ES-I3 (cell line): ENCODE measurements around the gene RGS14.

Source experiments
- H3K36me3 ChIP-seq: 2 replicates; pipeline ENCODE4 v1.6.1; 2013; ENCODE audit warnings: mild to moderate bottlenecking, low read length, control low read depth, moderate library complexity; ENCODE audit not compliant: insufficient read depth
- H3K4me1 ChIP-seq: 2 replicates; pipeline ENCODE4 v1.6.1; 2013; ENCODE audit warnings: mild to moderate bottlenecking, control low read depth, low read length; ENCODE audit not compliant: insufficient read depth
- H3K9ac ChIP-seq: 2 replicates; pipeline ENCODE4 v1.6.1; 2013; ENCODE audit warnings: low read depth, mild to moderate bottlenecking, low read length, moderate library complexity
- H3K9me3 ChIP-seq: 2 replicates; pipeline ENCODE4 v1.6.1; 2013; ENCODE audit warnings: mild to moderate bottlenecking, low read length, moderate library complexity; ENCODE audit not compliant: control insufficient read depth, insufficient read depth

RGS14 gene

DNA sequence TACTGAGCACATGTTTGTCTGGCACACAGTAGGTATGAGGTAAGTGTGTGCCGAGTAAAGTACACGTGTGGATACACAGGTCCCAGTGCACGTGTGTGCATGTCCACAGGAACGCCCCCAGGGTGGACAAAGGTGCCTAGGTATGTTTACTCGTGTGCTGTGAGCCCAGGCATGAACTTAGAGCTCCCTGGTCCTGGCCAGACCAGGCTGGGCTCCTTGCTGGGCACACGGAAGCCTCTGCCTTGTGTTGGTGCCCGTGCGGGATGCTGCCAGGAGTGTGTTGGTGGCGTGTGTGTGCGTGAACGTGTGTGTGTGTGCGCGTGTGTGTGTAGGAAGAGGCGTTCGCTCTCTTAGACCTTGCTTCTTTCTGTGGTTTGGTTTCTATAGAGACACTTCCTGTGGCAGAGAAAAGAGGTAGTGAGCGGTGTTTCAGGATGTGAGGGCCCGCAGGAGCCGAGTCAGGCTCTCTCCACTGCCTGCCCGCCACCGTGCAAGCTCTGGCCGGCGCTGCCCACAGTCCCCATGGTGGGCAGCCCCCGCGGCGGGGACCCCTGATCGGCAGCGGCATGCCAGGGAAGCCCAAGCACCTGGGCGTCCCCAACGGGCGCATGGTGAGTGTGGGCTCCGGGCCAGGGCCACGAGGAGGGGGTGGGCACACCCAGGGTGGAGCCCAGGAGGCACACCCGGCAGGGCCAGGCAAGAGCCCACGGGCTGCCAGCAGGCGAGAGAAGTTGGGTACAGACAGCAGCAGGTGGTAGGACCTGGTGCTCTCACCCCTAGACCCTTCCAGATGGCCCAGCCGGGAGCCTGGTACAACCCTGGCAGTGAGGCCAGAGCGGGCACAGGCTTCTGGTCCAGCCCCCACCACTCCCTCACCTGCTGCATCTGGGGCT lies at the start of gene RGS14:
Gene RGS14, plus strand, starts transcription at position 466 of the 893 bp plus-strand sequence. Its CDS starts 101 bp downstream, at position 567.
- H3K4me1 ChIP-seq, result peaks cover 7% of the 10 kb centered on the region; the same call in 1 of the 2 replicates
- no peaks in the 10 kb centered on the region; the same call in 1 of the 2 replicates for H3K9me3 ChIP-seq
- no peak within 1 kb of the TSS for H3K9ac ChIP-seq
- H3K36me3 ChIP-seq, result no peaks in the 10 kb centered on the region

DNA sequence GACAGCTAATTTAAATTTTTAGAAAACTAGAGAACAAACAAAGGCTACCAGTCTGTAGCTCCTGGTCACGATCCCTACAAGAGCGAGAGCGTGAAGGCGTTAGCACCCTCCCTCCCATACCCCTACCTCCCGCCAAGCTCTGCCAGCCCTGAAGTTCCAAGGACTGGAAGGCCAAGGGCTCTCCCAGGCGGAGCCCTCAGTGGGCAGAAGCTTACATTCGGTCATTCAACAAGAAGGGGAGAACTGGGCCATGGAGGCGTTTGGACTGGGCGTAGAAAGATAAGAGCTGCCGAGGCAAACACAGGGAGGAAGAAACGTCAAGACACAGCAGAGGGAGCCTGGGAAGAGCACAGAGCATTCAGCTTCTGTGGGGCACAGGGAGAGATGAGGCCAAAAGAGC lies 49.0 kb upstream of the RGS14 start:
- H3K9me3 ChIP-seq, result no peaks in the 10 kb centered on the region
- H3K4me1 ChIP-seq, result no peaks in the 10 kb centered on the region
- peaks cover 4% of the 10 kb centered on the region for H3K36me3 ChIP-seq
- H3K9ac ChIP-seq, result no peak overlapping the region

GRCh38 chr5:177309351-177310191 lies 48.2 kb upstream of the RGS14 start:
- Histone ChIP-seq H3K9me3 (no peaks in the 10 kb centered on the region), H3K9ac (no peak overlapping the region), H3K4me1 (no peaks in the 10 kb centered on the region), H3K36me3 (peaks cover 4% of the 10 kb centered on the region)

DNA sequence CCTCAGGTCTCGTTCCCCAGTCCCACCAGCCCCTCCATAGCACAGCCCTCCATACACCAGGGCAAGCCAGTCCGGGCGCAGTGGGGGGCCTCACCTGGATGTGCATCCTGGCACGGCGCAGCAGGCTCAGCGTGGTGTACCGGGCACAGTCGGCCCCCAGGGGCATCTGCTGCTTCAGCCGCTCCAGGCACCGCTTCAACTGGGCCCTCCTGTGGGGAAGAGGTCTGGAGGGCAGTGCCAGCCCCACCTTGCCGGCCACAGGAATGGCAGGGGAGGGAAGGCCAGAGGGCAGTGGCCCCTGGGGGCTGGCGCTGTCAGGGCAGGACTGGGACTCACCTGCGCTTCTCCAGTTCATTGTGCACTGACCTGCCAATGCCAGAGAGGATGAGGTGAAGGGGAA lies 47.4 kb upstream of the RGS14 start:
- Histone ChIP-seq H3K9ac (no peak overlapping the region), H3K9me3 (no peaks in the 10 kb centered on the region), H3K36me3 (peaks cover 4% of the 10 kb centered on the region), H3K4me1 (no peaks in the 10 kb centered on the region)

DNA sequence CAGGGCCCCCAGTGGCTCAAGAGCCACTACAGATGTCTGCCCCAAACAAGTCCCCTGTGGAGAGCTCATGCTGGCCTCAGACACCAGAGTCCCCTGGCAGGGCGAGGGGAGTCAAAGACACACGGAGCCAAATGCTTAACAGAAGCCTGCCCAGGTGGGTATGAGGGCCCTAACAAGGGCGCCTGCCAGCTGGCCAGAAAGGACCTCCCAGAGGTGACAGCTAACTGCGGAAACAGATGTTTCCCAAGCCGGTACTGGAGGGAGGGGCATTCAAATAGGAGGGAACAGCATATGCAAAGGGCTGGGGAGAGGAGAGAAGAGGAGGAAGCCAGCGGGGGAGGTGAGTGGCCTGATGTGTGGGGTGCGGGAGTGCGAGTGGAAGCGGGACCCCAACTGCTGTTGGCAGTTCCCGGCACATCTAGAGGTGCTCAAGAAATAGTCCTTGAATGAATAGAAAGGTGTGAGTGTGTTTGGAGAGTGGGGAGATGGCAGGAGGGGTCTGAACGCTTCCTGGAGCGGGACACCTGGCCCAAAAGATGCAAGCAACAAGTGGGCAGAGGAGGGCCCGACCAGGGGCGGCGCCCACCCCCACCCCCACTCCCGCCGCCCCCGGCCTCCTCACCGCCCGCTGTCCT lies 46.9 kb upstream of the RGS14 start:
- H3K4me1 ChIP-seq, result no peaks in the 10 kb centered on the region
- H3K9me3 ChIP-seq, result no peaks in the 10 kb centered on the region
- H3K36me3 ChIP-seq, result peaks cover 4% of the 10 kb centered on the region
- peak overlapping the region; percentile 83; the same call in 1 of the 2 replicates for H3K9ac ChIP-seq

DNA sequence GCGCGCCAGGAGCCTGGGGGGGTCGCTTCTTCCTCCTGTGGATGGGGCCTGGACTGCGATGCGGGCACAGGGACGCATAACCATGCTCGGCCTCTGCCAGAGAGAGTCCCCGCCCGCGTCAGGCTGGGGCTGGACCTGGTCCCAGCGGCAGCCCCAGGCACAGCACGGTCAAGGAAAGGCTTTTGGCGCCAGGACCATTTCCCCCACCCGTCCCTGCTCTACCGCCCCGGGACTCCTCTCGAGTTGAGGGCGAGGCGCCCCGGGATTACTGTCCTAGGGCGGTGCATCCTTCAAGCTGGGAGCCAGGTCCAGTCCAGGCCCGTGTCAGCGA lies 46.4 kb upstream of the RGS14 start:
- peaks cover 4% of the 10 kb centered on the region for H3K36me3 ChIP-seq
- H3K9ac ChIP-seq, result peak overlapping the region; percentile 83
- no peaks in the 10 kb centered on the region for H3K9me3 ChIP-seq
- H3K4me1 ChIP-seq, result no peaks in the 10 kb centered on the region

DNA sequence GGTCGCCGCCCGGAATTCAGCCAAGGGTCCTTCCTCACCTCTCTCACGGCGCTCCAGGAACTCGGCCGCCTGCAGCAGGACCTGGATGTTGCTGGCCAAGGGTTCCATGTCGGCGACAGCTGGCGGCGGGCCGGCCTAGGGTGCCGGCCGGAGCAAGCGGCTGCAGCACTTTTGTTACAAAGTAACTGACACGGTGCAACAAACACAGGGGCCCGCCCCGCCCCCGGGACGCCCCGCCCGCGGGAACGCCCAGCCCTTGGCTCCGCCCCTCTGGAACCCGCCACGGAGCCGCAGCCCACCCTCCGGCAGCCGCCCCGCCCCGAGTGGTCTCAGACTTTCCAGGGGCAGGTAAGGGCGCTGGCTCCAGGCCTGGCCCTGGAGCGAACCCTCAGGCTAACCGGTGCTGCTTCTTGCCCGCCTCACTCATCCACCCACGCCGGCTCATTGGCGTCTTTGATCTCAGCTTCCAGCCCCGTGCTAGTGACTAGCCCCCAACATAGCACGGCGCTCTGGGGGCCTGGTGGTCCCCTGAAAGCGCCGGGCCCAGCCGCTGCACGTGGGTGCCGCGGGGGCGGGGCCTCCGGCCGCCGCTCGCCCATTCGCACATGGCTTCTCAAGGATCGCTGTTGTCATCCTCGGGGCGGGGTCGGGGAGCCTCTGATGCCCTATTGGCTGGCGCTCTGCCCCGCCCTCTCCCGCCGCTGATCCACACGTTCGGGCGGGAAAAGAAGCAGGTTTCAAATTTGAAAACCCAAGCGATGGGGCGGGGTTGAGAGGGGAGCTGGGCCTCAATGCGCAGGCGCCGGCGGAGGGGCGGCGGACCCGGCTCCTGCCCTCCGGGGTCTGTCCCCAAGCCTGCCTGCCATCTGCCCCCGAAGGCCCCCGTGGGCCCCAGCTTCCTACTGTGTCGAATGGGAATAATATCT lies 45.7 kb upstream of the RGS14 start, which contains the start of gene MXD3:
Gene MXD3, minus strand, starts transcription at position 176 of the 926 bp plus-strand sequence. Its CDS starts 68 bp downstream, at position 108.
- Histone ChIP-seq H3K9ac (peak within 1 kb of the TSS; percentile 83), H3K4me1 (no peaks in the 10 kb centered on the region), H3K9me3 (no peaks in the 10 kb centered on the region), H3K36me3 (peaks cover under 1% of the 10 kb centered on the region)

GRCh38 chr5:177312649-177313181 lies 45.0 kb upstream of the RGS14 start:
- H3K4me1 ChIP-seq, result no peaks in the 10 kb centered on the region
- peak overlapping the region; percentile 83 for H3K9ac ChIP-seq

GRCh38 chr5:177313561-177314259 lies 44.0 kb upstream of the RGS14 start:
- H3K9me3 ChIP-seq, result no peaks in the 10 kb centered on the region
- peaks cover 4% of the 10 kb centered on the region for H3K4me1 ChIP-seq
- no peaks in the 10 kb centered on the region; the same call in 1 of the 2 replicates for H3K36me3 ChIP-seq
- H3K9ac ChIP-seq, result no peak overlapping the region

More at GRCh38 chr5:177312649-177313181, 45.0 kb upstream of the RGS14 start:
- Histone ChIP-seq H3K36me3 (no peaks in the 10 kb centered on the region; the same call in 1 of the 2 replicates), H3K9me3 (no peaks in the 10 kb centered on the region)

- H3K9me3 ChIP-seq, result no peaks in the 10 kb centered on the region
- H3K9ac ChIP-seq, result no peak overlapping the region
- no peaks in the 10 kb centered on the region for H3K36me3 ChIP-seq
- peaks cover 4% of the 10 kb centered on the region for H3K4me1 ChIP-seq
Measured at GRCh38 chr5:177314376-177315342, 43.1 kb upstream of the RGS14 start.

DNA sequence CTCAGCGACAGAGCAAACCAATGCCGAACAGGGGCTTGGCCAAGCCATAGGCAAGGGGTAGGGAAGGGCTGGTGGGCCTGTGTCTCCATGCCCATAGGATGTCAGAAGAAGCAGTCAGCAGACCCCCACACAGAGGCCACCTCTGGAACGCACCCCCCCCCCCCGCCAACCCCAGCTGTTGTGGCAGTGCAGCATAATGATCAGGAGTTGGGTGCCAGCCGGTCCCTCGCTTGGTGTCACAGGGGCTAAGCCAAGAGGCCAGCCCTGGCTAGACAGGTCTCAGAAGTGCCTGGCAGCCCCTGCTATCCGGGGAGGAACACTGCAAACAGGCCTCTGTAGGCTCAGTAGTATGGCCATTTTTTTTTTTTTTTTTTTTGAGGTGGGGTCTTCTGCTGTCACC lies 42.3 kb upstream of the RGS14 start:
- Histone ChIP-seq H3K4me1 (peaks cover 4% of the 10 kb centered on the region), H3K36me3 (no peaks in the 10 kb centered on the region), H3K9ac (no peak overlapping the region), H3K9me3 (no peaks in the 10 kb centered on the region)

- Histone ChIP-seq H3K9ac (no peak overlapping the region), H3K36me3 (no peaks in the 10 kb centered on the region), H3K4me1 (peaks cover 4% of the 10 kb centered on the region), H3K9me3 (no peaks in the 10 kb centered on the region)
Measured at GRCh38 chr5:177316005-177316404, 41.7 kb upstream of the RGS14 start.
